SU-DHL-6 (cell line): Measurements from ENCODE around the gene PPIP5K1.

ENCODE experiments used
- H2AFZ ChIP-seq: fragments of 200-600 bp; sonication (generic); 2 replicates; pipeline ENCODE4 v1.6.1; 2014; ENCODE audit warnings: low read depth, mild to moderate bottlenecking, moderate library complexity, mixed read lengths, antibody characterized with exemption, low read length; ENCODE audit not compliant: severe bottlenecking
- H3F3A ChIP-seq: fragments of 200-600 bp; shearing (Covaris generic); 2 replicates; pipeline ENCODE4 v1.6.0; 2016; ENCODE audit warnings: antibody characterized with exemption, mild to moderate bottlenecking; ENCODE audit not compliant: insufficient read depth
- H3K27ac ChIP-seq: fragments of 200-600 bp; sonication (generic); 2 replicates; pipeline ENCODE4 v1.5.1; 2016; ENCODE audit warnings: low read depth, mild to moderate bottlenecking, low read length, moderate library complexity, mixed read lengths
- H3K27me3 ChIP-seq: fragments of 200-600 bp; sonication (generic), shearing (Covaris generic); 2 replicates; pipeline ENCODE4 v1.6.0; 2014; ENCODE audit warnings: mild to moderate bottlenecking, low read length
- H3K36me3 ChIP-seq: fragments of 200-600 bp; sonication (generic); 2 replicates; pipeline ENCODE4 v1.6.1; 2014; ENCODE audit warnings: mild to moderate bottlenecking, low read length, mixed read lengths
- H3K4me2 ChIP-seq: fragments of 300-600, 200-600 bp; shearing (Covaris generic), sonication (generic); 2 replicates; pipeline ENCODE4 v1.6.0; 2014; ENCODE audit warnings: low read length, low read depth, mild to moderate bottlenecking; ENCODE audit not compliant: poor library complexity, severe bottlenecking
- H3K4me3 ChIP-seq: fragments of 200-600 bp; sonication (generic); 2 replicates; pipeline ENCODE4 v1.5.1; 2014; ENCODE audit warnings: antibody characterized with exemption, low read length, mild to moderate bottlenecking, mixed read lengths; ENCODE audit not compliant: insufficient read depth, poor library complexity, severe bottlenecking
- H3K79me2 ChIP-seq: fragments of 200-600 bp; sonication (generic); 2 replicates; pipeline ENCODE4 v1.6.1; 2014; ENCODE audit warnings: mild to moderate bottlenecking, low read length, moderate library complexity; ENCODE audit not compliant: insufficient read depth
- H3K9ac ChIP-seq: fragments of 200-600 bp; sonication (generic); 2 replicates; pipeline ENCODE4 v1.7.0; 2014; ENCODE audit warnings: mild to moderate bottlenecking, low read length
- H3K9me2 ChIP-seq: fragments of 200-600 bp; sonication (generic); replicated peaks from 2 replicates; pipeline ENCODE4 v1.6.1; 2014; ENCODE audit warnings: low read length; ENCODE audit not compliant: insufficient read depth
- H3K9me3 ChIP-seq: fragments of 200-600 bp; sonication (generic); 2 replicates; pipeline ENCODE4 v1.6.1; 2014; ENCODE audit warnings: low read length, mixed read lengths; ENCODE audit not compliant: insufficient read depth
- H4K20me1 ChIP-seq: fragments of 200-600 bp; sonication (generic); 2 replicates; pipeline ENCODE4 v1.6.1; 2014; ENCODE audit warnings: low read depth, mild to moderate bottlenecking, antibody characterized with exemption, low read length, moderate library complexity, mixed read lengths
- EZH2phosphoT487 ChIP-seq: fragments of 200-600 bp; sonication (generic), shearing (Covaris generic); conservative IDR thresholded peaks from 2 replicates; pipeline ENCODE4 v1.6.1; 2018; ENCODE audit warnings: mild to moderate bottlenecking, antibody characterized with exemption, low read length, moderate library complexity, mixed read lengths
- TF ChIP-seq, protein P1 (sequence below): fragments of 200-600 bp; sonication (generic); IDR thresholded peaks from one replicate; pipeline ENCODE4 v1.5.1; 2017; ENCODE audit warnings: antibody characterized with exemption, mild to moderate bottlenecking, low read length, moderate library complexity; ENCODE audit not compliant: insufficient read depth, poor library complexity, severe bottlenecking

PPIP5K1 gene

DNA sequence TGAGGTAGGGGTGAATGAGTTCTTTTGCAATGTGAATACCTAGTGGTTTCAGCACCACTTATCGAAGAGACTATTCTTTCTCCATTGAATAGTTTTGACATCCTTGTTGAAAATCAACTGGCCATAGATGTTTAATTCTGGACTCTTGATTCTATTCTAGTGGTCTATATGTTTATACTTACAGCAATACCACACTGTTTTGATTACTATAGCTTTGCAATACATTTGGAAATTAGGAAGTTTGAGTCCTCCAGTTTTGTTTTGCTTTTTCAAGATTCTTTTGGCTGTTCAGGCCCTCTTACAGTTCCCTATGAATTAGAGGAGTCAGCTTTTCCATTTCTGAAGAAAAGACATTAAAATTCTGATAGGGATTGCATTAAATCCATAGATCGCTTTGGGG is 42.5 kb downstream of the PPIP5K1 start:
- H2AFZ ChIP-seq = no peak overlapping the region
- H3K9me3 ChIP-seq = no peaks in the 10 kb centered on the region
- H3K9me2 ChIP-seq = no peaks in the 10 kb centered on the region
- no peaks in the 10 kb centered on the region for H4K20me1 ChIP-seq
- no peak overlapping the region for H3K4me2 ChIP-seq
- no peak for TF ChIP-seq EZH2phosphoT487
- TF ChIP-seq, protein P1, sequence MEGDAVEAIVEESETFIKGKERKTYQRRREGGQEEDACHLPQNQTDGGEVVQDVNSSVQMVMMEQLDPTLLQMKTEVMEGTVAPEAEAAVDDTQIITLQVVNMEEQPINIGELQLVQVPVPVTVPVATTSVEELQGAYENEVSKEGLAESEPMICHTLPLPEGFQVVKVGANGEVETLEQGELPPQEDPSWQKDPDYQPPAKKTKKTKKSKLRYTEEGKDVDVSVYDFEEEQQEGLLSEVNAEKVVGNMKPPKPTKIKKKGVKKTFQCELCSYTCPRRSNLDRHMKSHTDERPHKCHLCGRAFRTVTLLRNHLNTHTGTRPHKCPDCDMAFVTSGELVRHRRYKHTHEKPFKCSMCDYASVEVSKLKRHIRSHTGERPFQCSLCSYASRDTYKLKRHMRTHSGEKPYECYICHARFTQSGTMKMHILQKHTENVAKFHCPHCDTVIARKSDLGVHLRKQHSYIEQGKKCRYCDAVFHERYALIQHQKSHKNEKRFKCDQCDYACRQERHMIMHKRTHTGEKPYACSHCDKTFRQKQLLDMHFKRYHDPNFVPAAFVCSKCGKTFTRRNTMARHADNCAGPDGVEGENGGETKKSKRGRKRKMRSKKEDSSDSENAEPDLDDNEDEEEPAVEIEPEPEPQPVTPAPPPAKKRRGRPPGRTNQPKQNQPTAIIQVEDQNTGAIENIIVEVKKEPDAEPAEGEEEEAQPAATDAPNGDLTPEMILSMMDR = no peak
- no peaks in the 10 kb centered on the region for H3K79me2 ChIP-seq
- no peak overlapping the region for H3K4me3 ChIP-seq
- H3K27me3 ChIP-seq = no peaks in the 10 kb centered on the region
- no peak overlapping the region for H3K27ac ChIP-seq
- H3K9ac ChIP-seq = no peak overlapping the region
- 0 out of 2 replicates have a peak, but pooled peaks cover 3% of the 10 kb centered on the region for H3K36me3 ChIP-seq
- H3F3A ChIP-seq = no peaks in the 10 kb centered on the region; the same call in 1 of the 2 replicates

DNA sequence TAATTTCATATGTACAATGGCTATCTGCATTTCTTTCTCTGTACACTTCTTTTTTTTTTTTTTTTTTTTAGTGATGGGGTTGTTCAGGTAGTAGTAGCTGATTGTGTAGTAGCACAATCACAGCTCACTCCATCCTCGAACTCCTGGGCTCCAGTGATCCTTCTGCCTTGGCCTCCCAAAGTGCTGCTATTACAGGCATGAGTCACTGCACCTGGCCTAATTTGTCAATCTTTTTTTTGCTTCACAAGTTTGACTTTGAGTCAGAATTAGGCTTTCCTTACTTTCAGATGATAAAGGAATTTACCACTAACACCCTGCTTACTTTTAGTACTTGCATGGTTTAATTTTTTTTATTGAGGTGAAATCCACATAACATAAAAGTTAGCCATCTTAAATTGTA is 44.6 kb downstream of the PPIP5K1 start:
- Histone ChIP-seq H3K79me2 (no peaks in the 10 kb centered on the region), H3K27me3 (no peaks in the 10 kb centered on the region), H3K36me3 (0 out of 2 replicates have a peak, but pooled peaks cover 3% of the 10 kb centered on the region), H2AFZ (no peak overlapping the region), H4K20me1 (no peaks in the 10 kb centered on the region), H3F3A (no peaks in the 10 kb centered on the region; the same call in 1 of the 2 replicates), H3K9ac (no peak overlapping the region), H3K9me3 (no peaks in the 10 kb centered on the region), H3K4me3 (no peak overlapping the region), H3K4me2 (no peak overlapping the region), H3K9me2 (no peaks in the 10 kb centered on the region), H3K27ac (no peak overlapping the region)
- no peak for TF ChIP-seq EZH2phosphoT487
- TF ChIP-seq, protein P1 = no peak

DNA sequence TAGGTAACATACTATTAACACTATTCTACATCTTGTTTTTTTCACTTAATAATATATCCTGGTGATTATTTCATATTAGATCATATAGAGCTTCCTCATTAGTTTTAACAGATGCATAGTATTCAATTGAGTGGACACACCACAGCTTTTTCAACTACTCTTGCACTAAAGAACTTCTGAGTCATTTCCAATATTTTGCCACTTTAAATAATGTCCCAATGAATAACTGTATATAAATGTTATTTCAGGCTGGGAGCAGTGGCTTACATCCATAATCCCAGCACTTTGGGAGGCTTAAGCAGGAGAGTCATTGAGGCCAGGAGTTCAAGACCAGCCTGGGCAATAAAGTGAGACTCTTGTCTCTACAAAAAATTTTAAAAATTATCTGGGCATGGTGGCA is 45.7 kb downstream of the PPIP5K1 start:
- no peaks in the 10 kb centered on the region for H3K27me3 ChIP-seq
- no peaks in the 10 kb centered on the region for H3K9me2 ChIP-seq
- H4K20me1 ChIP-seq = no peaks in the 10 kb centered on the region
- 0 out of 2 replicates have a peak, but pooled peaks cover 3% of the 10 kb centered on the region for H3K36me3 ChIP-seq
- TF ChIP-seq EZH2phosphoT487 = no peak
- TF ChIP-seq, protein P1 = no peak
- H3K9ac ChIP-seq = no peak overlapping the region
- H3K4me3 ChIP-seq = no peak overlapping the region
- H3K27ac ChIP-seq = no peak overlapping the region
- H3F3A ChIP-seq = no peaks in the 10 kb centered on the region; the same call in 1 of the 2 replicates
- H3K79me2 ChIP-seq = no peaks in the 10 kb centered on the region
- H3K4me2 ChIP-seq = no peak overlapping the region
- no peak overlapping the region for H2AFZ ChIP-seq
- H3K9me3 ChIP-seq = no peaks in the 10 kb centered on the region

DNA sequence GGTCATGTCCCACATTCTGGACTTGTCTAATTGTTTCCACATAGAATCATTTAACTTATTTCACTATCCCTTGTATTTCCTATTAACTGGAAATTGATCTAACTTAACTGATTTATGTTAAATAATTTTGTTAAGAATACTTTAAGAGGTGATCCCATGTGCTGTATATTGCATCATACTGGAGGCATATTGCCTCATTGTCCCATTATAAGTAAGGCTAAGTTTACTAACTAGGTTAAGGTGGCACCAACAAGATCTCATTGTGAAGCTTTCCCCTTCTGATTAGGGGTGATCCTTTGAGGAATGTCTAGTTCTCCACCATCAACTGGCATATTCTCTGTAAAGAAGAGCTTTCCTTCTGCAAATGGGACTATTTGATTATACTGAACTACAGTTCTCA is 48.2 kb downstream of the PPIP5K1 start:
- H3K36me3 ChIP-seq = no peaks in the 10 kb centered on the region
- H3K79me2 ChIP-seq = no peaks in the 10 kb centered on the region
- H3K9me3 ChIP-seq = no peaks in the 10 kb centered on the region
- no peak overlapping the region for H3K27ac ChIP-seq
- H3K27me3 ChIP-seq = no peaks in the 10 kb centered on the region
- H3K9ac ChIP-seq = no peak overlapping the region
- no peak overlapping the region for H3K4me2 ChIP-seq
- H3K9me2 ChIP-seq = no peaks in the 10 kb centered on the region
- H2AFZ ChIP-seq = no peak overlapping the region
- H4K20me1 ChIP-seq = no peaks in the 10 kb centered on the region
- no peak overlapping the region for H3K4me3 ChIP-seq
- no peaks in the 10 kb centered on the region; the same call in 1 of the 2 replicates for H3F3A ChIP-seq
- no peak for TF ChIP-seq EZH2phosphoT487
- TF ChIP-seq, protein P1 = no peak
